Measurements from ENCODE around the gene MTA3. TPM values are rescaled to one million over a fixed set of nuclear protein-coding genes. Genes with fewer than 3 reads are reported as not detected.

Gene MTA3
- polyA plus RNA-seq, 12 donors: 19.0 to 67.1 (median 31.1) TPM; not detected in 1

DNA sequence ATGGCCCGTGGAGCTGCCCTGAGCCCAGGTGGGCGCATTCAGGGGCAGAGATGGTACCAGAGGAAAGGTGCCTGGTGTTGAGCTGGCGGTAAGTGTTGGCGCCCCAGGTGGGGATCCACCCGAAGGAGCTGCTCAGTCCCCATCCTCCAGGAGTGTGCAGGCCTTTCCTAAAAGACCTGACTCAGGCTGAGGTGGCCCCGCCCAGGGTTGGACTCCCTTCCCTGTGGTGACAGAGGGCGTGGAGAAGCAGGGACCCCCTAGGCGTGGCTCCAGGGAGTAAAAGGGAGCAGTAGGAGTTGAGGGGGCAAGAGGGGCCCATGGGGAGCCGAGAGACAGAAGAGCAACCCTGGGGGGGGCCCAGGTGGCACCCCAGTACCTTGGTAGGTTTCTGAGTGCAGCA lies 193.1 kb downstream of the MTA3 start:
- DNase-seq: no peak

- DNase-seq: no peak
Observed at GRCh38 chr2:42762155-42762554, 193.7 kb downstream of the MTA3 start.

- no peak for DNase-seq
Observed at GRCh38 chr2:42762823-42763804, 194.7 kb downstream of the MTA3 start.

DNA sequence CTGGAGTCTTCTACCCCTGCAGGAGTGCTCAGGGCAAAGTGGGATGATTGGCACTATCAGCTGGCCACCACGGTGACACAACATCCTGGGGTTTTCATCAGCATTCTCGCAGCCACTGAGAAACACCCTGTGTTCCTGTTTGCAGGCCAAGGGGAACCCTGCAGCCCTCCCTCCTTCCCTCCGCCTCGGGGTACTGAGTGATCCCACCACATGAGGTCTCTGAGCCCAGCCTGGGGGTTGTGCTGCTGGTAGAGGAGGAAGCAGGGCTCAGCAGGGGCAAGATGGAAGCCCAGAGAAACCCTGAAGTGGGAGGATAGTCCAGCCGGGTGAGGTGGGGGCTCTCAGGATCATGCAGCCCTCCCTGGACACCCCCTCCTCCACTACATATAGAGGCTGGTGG lies 195.7 kb downstream of the MTA3 start, which contains the start of gene OXER1:
TSS of gene OXER1 (minus strand) at position 40 of the 400 bp plus-strand sequence. CDS start 73 bp downstream, outside the sequence.
- no peak for DNase-seq

GRCh38 chr2:42764901-42765300 lies 196.5 kb downstream of the MTA3 start:
- no peak for DNase-seq

DNA sequence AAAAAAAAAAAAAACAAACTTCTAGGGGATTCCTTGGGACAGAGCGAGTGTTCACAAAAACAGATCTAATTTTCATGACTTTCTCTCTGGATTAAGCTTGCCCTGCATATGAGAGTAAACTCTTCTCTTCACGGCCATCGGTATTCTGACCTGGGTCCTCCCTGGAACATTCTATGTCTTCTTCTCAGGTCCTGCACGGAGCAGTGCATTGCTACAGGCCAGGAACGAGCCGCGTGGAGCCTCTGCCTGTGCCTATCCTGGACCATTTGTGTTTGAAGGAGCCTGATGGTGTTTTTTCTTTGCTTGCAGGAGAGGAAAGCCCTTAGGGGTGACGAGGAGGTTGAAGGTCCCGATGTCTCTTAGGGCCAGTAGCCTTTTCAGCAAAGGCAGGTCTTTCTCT lies 197.3 kb downstream of the MTA3 start:
- DNase-seq: no peak

GRCh38 chr2:42767080-42767898 lies 198.9 kb downstream of the MTA3 start:
- no peak for DNase-seq

DNA sequence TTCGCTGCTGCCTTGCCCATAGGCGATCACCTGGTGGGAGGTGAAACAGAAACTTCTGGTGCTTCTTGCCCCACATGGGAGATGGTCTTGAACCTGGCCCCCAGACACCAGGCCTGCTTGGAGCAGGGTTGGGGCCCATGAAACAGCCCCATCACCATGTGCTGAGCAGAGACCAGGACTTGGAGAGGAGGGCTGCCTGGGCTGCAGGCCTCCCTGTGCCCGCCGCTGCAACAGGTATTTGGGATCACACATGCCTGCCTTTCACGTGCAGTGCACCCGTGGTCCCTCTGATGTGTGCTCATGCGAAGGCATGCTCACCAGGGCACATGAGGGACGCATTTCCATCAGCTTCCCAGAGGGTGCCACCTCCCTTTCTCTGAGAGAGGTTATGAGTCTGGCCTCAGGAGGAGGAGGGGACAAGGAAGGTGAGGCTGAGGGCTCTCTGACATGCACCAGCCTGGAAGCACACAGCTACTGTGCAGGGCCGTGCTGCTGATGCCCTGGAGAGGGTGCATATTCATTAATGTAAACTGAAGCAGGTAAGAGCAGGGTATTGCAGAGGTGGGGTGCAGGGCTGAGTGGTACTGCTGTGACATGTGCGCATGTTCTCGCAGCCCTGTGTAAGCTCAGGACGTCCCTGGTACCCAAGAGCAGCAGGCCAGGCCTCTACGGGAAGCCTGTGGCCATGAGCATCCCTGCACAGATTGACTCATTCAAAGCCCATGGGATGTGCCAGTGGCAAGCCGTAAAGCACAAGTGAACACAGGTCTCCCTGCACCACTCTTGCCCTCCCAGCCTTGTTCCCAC lies 199.7 kb downstream of the MTA3 start:
- DNase-seq: no peak

DNA sequence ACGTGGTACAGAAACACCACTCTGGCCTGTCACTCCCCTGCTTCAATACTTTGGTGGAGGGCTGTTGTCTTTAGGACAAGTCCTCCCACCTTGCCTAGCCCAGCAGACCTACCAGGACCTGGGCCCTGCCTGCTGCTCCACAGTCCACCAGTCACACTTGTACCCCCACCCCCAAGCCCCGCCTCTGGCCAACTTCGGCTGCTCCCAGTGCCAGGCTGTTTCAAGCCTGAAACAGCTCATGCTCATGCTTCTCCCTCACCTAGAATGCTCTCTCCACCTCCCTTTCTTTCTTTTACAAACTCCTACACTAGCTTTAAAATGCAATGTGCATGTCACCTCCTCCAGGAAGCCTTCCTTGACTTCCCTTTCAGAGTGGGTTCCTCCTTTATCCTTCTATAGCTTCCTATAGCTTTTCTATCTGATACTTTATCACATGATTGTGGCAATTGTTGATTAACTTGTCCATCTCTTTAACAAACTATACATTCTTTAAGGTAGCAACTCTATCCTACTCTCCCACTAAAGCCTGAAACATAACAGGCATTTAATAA lies 200.3 kb downstream of the MTA3 start:
- DNase-seq: no peak

DNA sequence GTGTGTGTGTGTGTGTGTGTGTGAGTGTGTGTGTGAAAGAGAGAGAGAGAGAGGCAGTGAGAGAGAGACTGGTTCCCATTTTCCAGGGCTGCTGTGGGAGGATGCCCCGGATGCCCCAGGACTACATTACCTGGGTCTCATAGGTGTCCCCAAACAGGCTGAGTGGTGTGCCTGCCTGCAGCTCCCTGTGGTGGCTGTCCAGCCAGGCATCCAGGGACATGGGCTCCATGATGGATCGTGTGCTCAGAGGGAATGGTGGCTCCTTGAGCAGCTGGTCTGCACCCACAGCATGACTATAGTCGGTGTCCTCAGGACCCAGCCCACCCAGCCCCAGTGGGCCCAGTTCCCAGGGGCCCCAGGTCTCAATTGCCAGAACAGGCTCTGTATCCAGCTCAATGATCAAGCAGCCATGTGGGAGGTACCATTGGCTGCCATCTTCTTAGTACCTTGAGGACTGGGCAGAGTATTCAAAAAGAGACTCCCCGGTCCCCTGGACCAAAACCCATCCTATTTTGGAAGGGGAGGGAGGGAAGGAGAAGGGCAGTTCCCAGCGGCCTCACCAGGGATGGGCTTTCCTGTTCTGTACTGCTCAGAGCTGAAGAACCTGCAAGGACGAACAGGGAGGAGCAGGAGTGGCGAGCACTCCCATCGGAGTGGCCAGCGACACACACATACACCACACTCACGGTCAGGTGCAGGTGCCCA lies 201.3 kb downstream of the MTA3 start:
- no peak for DNase-seq

DNA sequence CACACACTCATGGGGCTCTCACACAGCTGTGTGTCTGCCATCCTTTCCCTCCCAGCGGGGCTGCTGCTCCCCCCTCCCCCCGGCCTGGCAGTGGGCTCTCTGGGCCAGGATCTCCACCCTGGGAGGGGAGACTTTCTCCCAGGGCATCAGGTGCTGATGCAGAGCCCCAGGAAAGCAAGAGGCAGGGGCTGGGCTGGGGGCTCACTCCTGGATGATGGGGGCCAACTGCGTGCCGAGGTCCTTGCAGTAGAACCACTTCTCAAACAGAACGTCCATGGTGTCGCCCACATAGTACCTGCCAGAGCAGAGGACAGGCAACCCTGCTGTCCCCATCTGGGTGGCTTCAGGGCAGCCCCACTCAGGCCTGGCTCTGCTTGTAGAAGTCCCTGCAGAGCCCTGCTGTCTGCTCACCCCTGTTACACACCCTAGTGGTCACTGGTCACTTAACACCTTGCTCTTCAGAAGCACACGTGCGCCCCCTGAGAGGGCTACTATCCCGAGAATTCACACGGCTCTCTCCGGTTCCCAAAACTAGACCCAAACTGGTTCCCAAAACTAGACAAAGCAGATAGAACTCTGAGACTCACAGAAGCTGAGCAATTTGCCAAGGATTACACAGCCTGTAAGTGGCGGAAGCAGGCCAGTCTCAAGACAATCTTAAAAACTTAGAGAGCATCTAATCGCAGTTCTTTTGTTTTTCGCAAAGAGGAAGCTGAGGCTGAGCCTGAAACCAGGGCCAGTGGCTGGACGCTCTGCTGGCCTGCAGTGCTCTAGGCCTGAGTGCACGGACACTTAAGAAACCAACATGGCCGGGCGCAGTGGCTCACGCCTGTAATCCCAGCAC lies 202.1 kb downstream of the MTA3 start:
- no peak for DNase-seq

- DNase-seq: no peak
Observed at GRCh38 chr2:42771546-42772153, 203.2 kb downstream of the MTA3 start.

DNA sequence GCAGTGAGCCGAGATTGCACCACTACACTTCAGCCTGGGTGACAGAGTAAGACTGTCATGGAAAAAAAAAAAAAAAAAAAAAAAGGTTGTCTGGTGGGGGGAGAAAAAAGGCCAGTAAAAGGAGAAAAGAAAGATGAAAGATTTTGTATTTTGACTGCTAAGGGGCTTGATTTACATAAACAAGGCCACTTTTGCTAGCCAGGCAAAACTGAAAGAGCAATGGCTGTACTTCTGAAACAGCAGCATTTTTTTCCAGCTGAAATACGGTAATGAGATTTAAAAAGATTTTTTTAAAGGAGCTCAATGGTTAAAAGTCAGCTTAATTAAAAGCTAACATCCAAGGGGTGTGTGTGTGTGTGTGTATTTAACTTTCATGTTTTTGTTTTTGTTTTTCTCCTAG lies 206.8 kb downstream of the MTA3 start:
- no peak for DNase-seq

GRCh38 chr2:42775810-42776209 lies 207.4 kb downstream of the MTA3 start:
- DNase-seq: no peak

GRCh38 chr2:42777883-42778805 lies 209.7 kb downstream of the MTA3 start:
- DNase-seq: no peak

DNA sequence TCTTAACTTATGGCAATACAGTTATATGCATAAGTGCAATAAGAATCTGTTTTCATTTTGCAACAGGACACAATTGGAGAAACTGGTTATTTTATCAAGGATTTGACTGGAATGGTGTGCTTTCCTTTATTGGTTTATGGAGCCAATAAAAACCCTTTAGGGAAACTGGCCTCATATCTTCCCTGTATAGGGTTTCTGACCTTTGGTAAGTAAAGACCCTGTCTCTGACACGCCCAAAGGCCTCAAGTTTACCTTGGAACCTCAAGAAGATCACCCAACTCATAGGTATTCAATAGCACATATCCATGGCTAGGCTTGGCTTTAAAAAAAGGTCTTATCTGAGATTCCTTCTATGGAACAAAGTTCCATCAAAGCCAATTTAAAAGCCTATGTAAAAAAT lies 212.7 kb downstream of the MTA3 start:
- DNase-seq: no peak

DNA sequence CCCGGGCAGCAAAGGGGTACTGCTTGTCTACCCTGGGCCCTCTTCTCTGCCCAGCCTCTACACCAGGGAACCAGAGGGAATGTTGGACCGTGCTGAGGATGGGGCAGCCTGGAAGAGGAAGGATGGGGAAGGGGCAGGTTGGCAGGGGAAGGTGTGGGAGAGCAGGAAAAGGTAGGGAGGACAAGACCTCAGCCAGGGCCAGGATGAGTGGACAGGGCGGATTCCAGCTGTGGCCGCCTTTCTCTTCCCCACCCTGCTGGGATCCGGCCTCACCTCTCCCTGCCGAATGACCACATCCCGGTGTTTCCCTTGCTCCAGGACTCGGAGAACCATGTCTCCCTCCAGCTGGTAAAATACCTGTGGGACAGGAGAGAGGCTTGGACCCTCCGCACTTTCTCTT lies 215.1 kb downstream of the MTA3 start:
- DNase-seq: no peak

- no peak for DNase-seq
Observed at GRCh38 chr2:42784204-42784880, 215.9 kb downstream of the MTA3 start.
